CD4-positive, alpha-beta T cell treated with Interleukin-21 for 1 hour (primary cell): ENCODE results near the gene DNAJC28.
"Not testable (repeated sequence)": the region's sequence is repeated elsewhere in the genome, so short reads cannot be mapped to it uniquely, and the experiment has no call there.

ENCODE experiments used
- DNase-seq: peaks from one replicate; pipeline ENCODE4 v3.0.0-alpha.2; 2020

The DNAJC28 gene

GRCh38 chr21:33480481-33481103 is 10.9 kb downstream of the DNAJC28 start:
- no peak for DNase-seq

- DNase-seq = peak; percentile 96
Measured at GRCh38 chr21:33479679-33480480, 11.6 kb downstream of the DNAJC28 start, which contains the start of gene TMEM50B. TSS of gene TMEM50B (minus strand) at chr21:33479974. CDS start at chr21:33468885, 11,089 bp downstream.

DNA sequence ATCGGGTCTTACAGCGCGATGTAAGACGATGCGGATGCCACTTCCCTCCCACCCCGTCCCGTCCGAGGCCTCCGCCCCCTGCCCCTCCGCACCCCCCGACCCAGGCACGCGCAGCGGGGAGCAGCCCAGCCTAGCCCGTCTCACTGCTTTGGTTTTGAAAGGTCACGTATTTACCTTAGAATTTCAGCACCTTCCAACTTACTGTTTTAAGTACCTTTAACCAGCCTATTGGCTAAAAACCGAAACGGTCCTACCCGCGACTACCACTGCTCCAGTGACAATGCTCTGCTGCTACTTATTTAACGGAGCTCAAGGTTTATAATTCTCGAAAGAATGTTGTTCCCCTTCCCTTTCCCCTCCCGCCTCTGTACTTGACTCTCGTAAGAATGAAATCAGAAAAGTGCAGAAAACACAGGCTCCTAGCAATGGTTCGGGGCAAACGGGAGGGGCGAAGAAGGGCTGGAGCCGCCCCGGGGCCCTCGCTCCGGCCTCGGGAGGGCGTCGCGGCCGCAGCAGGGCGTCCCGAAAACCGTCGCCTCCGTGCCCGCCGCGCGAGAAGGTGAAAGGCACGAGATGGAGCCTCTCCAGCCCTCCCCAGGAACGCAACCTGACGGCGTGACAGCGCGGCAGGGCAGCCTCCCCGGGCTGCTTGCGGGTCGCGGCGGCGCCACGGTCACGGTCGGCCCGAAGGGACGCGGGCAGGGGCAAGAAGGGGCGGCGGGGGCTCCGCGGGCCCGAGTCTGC is 12.4 kb downstream of the DNAJC28 start:
- peak; percentile 47 for DNase-seq

- no peak for DNase-seq
Measured at GRCh38 chr21:33478182-33478581, 13.3 kb downstream of the DNAJC28 start.

DNA sequence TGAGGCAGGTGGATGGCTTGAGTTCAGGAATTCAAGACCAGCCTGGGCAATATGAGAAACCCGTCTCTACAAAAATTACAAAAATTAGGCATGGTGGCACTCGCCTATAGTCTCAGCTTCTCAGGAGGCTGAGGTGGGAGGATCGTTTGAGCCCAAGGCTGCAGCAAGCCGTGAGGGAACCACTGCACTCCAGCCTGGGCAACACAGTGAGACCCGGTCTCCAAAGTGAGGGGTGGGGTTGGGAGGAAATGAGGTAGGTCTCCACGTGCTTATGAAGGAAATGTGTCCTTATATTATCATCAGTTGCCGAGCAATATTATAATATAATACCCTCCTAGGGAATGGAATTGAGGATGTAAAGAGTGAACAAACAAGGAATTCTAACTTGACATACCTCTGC is 14.4 kb downstream of the DNAJC28 start:
- no peak for DNase-seq

DNA sequence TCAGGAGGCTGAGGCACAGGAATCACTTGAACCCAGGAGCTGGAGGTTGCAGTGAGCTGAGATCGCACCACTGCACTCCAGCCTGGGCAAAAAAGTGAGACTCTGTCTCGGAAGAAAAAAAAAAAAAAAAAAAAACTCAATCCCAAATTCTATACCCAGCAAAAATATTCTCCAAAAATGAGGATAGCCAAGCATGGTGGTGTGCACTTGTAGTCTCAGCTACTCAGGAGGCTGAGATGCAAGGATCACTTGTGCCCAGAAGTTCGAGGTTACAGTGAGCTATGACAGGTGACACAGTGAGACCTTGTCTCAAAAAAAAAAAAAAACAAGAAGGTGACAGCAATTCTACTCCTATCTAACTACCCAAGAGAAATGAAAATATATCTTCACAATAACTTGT is 18.2 kb downstream of the DNAJC28 start:
- DNase-seq = no peak

- no peak for DNase-seq
Measured at GRCh38 chr21:33470701-33471100, 20.8 kb downstream of the DNAJC28 start.

- not testable (repeated sequence) for DNase-seq
Measured at GRCh38 chr21:33469183-33469582, 22.3 kb downstream of the DNAJC28 start.

GRCh38 chr21:33461538-33462250 is 29.8 kb downstream of the DNAJC28 start:
- no peak for DNase-seq

- no peak for DNase-seq
Measured at GRCh38 chr21:33458861-33459260, 32.7 kb downstream of the DNAJC28 start.

DNA sequence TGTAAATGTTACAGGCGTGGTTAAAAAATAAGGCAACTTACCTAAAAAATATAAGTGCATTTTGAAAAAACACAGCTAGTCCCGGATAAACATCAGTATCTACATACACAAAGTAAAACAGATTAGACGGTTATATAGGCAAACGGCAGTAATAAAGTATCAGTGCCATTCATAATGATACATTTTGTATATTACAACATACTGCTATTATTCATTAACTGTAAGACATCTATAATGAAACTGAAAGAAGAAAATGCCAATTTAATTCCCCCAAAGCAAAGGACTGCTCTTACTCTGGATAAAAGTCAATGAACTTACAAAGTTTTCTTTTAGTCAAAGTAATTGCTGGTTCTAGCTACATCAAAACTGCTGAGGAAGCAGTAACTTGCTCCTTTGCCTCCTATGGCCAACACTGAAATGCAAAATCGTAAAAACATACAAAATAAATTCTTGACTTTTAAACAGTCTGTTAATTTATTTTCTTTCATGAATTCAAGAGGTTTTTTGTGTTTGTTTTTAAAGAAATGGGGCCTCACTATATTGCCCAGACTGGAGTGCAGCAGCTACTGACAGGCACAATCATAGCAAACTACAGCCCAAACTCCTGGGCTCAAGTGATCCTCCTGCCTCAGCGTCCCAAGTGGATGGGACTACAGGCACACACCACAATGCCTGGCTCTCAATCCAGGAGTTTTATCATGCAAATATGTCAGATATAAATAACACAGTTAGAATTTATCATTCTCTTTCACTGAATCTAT is 35.6 kb downstream of the DNAJC28 start:
- DNase-seq = no peak

DNA sequence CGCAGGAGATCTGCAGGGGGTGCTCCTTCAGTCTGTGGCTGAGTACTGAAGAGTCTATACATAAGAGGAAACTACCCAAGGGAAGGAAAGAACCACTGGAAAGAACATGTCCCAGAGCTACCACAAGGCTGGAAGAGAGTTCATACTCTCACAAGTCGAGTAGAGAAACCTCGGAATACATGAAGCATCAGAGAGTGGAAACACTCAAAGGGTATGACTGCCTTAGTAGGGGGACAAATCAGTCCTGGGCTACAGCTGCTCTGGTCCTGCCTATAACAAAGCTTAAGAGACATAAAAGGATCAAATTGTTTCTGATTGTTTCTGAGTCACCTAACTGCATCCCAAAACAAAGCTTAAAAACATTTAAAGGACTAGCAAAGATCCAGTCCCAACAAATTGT is 39.2 kb downstream of the DNAJC28 start:
- DNase-seq = no peak

DNA sequence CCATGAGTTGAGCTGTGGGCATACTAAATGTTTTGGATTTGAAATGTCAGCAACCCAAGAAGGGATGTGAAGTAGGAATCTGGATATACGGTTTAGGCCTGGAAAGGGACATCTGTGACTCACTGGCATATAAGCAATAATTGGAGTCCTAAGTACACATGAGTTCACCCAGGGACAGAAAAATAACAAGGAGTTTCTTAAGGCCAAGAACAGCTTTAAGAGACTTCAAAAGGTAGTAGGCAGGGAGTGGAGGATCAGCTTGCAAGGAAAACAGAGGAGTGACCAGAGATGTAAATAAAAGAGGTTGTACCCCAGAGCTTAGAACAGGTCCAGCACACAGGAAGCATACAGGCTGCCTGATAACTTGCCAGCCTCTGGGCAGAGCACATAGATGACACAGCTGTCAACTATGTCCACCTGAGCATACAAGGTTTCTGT is 39.9 kb downstream of the DNAJC28 start:
- no peak for DNase-seq

DNA sequence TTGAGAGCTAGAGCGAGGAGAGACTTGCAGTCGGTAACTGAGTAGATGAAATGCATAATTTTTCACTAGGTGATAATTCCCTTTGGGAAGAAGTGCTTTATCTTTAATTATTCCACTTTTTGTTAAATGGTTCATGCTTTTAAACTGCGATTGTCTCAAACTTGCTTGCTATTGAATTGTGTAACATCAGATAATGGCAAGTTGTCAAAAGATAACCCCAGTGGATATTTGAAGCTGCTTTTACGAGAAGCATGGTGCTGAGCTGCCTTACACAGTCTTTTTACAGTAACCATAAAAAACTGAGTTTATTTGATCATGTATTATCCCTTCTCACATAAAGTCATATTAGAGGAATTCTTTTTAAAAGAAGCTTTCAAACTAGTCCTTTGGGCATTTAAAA is 41.9 kb downstream of the DNAJC28 start:
- DNase-seq = no peak

- not testable (repeated sequence) for DNase-seq
Measured at GRCh38 chr21:33446620-33447019, 44.9 kb downstream of the DNAJC28 start.

DNA sequence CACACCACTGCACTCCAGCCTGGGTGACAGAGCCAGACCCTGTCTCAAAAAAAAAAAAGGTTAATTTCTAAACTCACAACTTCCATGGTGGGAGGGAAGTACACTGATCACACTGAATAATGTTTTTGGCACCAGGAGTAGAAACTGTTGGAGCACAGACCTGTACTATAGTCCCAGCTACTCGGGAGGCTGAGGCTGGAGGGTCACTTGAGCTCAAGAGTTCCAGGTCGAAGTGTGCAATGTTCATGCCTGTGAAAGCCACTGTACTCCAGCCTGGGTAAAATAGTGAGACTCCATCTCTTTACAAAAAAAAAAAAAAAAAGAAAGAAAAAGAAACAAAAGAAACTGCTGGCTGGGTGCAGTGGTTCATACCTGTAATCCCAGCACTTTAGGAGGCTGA is 47.0 kb downstream of the DNAJC28 start:
- no peak for DNase-seq

DNA sequence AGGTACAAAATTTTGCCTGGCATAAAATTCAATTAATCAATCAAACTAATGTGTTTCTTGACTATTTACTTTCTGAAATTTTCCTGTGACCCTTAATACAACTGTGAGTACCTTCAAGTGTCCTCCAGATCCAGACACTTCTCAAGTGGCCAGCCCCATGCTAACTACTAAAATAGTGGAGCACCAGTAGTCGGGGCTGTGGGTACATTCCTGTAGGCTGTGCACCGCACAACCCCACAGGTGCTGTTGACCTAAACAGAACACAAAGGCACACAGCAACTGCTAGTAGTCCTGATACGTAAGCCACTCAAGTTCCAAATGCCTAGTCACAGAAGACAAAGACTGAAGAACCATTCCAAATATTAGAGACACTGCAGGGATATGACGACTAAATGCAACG is 48.3 kb downstream of the DNAJC28 start:
- DNase-seq = no peak

GRCh38 chr21:33441489-33442477 is 49.7 kb downstream of the DNAJC28 start:
- DNase-seq = no peak
